Ishikawa (cell line): ENCODE measurements around the gene ACLY.

ENCODE experiments used
- FOXM1 ChIP-seq: IDR thresholded peaks from 2 replicates; pipeline ENCODE4 v1.6.1; 2012; ENCODE audit warnings: low read depth, borderline replicate concordance
- RAD21 ChIP-seq: IDR thresholded peaks from 2 replicates; pipeline ENCODE4 v1.6.1; 2012; ENCODE audit warnings: low read depth
- TF ChIP-seq, protein P1 (sequence below): IDR thresholded peaks from 2 replicates; pipeline ENCODE4 v1.6.1; 2012; ENCODE audit warnings: low read depth, mild to moderate bottlenecking

DNA sequence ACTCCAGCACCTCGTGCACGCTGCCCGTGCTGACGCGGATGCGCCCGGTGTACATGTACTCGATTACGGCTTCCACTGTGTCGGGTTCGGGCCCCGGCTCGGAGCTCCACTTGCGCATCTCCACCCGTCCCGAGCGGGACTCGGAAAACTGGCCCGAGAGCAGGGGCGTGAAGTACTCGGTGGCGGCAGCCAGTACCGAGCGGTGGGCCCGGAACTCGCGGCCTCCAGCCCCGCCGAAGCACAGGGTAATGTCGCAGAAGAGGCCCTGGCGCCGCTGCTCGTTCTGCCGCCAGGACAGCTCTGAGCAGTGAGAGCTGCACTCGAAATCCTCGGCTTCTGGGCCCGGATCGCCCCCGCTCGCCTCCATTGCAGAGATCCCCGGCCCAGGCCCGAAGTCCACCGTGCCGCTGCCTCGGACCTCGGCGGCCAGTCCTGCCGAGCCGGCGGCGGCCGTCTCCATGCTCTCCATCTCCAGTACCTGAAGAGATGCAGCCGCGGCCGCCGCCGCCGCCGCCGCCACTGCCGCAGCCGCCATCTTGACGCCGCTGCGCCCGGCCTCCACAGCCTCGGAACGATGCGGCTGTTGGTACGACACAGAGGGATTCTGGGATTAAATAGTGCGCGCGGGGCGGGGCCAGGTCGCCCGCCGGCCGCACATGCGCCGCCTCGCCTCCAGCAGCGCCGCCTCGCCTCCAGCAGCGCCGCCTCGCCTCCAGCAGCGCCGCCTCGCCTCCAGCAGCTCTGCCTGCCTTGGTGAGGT lies 53.7 kb downstream of the ACLY start, which contains the start of gene KLHL11:
- TF ChIP-seq FOXM1 (no peak), RAD21 (no peak)
- TF ChIP-seq, protein P1, sequence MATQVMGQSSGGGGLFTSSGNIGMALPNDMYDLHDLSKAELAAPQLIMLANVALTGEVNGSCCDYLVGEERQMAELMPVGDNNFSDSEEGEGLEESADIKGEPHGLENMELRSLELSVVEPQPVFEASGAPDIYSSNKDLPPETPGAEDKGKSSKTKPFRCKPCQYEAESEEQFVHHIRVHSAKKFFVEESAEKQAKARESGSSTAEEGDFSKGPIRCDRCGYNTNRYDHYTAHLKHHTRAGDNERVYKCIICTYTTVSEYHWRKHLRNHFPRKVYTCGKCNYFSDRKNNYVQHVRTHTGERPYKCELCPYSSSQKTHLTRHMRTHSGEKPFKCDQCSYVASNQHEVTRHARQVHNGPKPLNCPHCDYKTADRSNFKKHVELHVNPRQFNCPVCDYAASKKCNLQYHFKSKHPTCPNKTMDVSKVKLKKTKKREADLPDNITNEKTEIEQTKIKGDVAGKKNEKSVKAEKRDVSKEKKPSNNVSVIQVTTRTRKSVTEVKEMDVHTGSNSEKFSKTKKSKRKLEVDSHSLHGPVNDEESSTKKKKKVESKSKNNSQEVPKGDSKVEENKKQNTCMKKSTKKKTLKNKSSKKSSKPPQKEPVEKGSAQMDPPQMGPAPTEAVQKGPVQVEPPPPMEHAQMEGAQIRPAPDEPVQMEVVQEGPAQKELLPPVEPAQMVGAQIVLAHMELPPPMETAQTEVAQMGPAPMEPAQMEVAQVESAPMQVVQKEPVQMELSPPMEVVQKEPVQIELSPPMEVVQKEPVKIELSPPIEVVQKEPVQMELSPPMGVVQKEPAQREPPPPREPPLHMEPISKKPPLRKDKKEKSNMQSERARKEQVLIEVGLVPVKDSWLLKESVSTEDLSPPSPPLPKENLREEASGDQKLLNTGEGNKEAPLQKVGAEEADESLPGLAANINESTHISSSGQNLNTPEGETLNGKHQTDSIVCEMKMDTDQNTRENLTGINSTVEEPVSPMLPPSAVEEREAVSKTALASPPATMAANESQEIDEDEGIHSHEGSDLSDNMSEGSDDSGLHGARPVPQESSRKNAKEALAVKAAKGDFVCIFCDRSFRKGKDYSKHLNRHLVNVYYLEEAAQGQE: no peak
